RWPE1 (cell line): Measurements from ENCODE around the gene SACM1L.

ENCODE experiments used
- CTCF ChIA-PET: fragments of 350-600 bp; sonication (Branson Sonifier 250); formaldehyde crosslinking; extraction: SDS; loops from one replicate; lab custom pipeline; 2021; lab: Yijun Ruan, JAX
- POLR2A ChIA-PET: fragments of 400-600 bp; formaldehyde crosslinking; extraction: SDS; loops from one replicate; lab custom pipeline; 2020; ENCODE audit warnings: antibody characterized with exemption; ENCODE audit not compliant: low non-redundant PET; lab: Yijun Ruan, JAX
- DNase-seq: peaks from one replicate; pipeline ENCODE4 v3.0.0; 2012; ENCODE audit warnings: low spot score
- H3K27ac ChIP-seq: fragments of 450-650 bp; 2 replicates; pipeline ENCODE4 v1.5.1; 2017
- TF ChIP-seq, protein P1 (sequence below): fragments of 450-650 bp; conservative IDR thresholded peaks from 2 replicates; pipeline ENCODE4 v1.5.1; 2017; ENCODE audit warnings: low read depth, mild to moderate bottlenecking

Gene SACM1L

GRCh38 chr3:45793482-45794176 is 104.4 kb downstream of the SACM1L start:
- CTCF ChIA-PET, result no interaction called here
- TF ChIP-seq, protein P1, sequence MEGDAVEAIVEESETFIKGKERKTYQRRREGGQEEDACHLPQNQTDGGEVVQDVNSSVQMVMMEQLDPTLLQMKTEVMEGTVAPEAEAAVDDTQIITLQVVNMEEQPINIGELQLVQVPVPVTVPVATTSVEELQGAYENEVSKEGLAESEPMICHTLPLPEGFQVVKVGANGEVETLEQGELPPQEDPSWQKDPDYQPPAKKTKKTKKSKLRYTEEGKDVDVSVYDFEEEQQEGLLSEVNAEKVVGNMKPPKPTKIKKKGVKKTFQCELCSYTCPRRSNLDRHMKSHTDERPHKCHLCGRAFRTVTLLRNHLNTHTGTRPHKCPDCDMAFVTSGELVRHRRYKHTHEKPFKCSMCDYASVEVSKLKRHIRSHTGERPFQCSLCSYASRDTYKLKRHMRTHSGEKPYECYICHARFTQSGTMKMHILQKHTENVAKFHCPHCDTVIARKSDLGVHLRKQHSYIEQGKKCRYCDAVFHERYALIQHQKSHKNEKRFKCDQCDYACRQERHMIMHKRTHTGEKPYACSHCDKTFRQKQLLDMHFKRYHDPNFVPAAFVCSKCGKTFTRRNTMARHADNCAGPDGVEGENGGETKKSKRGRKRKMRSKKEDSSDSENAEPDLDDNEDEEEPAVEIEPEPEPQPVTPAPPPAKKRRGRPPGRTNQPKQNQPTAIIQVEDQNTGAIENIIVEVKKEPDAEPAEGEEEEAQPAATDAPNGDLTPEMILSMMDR, result no peak
- no peak overlapping the region for H3K27ac ChIP-seq
- DNase-seq, result no peak
- POLR2A ChIA-PET, result no interaction called here

DNA sequence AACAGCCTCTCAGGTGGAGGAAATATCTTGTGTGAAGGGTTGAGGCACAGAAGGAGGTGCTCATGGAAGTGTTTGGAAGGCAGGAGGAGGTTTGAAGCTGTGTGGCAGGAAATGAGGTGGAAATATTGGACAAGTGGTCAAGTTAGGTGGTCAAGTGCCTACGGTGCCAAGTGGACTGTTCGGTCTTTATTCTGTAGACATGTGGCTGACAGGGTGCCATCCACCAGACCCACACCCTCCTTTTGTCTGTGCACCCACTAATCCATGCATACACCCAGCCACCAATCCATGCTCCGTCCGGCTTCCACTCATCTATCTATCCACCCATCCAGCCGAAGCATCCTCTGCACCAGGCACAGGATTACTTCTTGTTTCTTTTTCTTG is 105.0 kb downstream of the SACM1L start:
- H3K27ac ChIP-seq, result no peak overlapping the region
- DNase-seq, result no peak
- POLR2A ChIA-PET, result no interaction called here
- TF ChIP-seq, protein P1, result no peak
- CTCF ChIA-PET, result no interaction called here

GRCh38 chr3:45794660-45795059 is 105.5 kb downstream of the SACM1L start:
- no peak overlapping the region for H3K27ac ChIP-seq
- ChIA-PET POLR2A (no interaction called here), CTCF (no interaction called here)
- TF ChIP-seq, protein P1, result no peak
- no peak for DNase-seq
